EH (cell line): ENCODE data around the gene NID1.

Source experiments
- DNase-seq: peaks from one replicate; pipeline ENCODE4 v3.0.0-alpha.2; 2015; ENCODE audit warnings: low read depth

Gene NID1

GRCh38 chr1:236064674-236065508 is at the start of gene NID1:
NID1 (minus strand) TSS chr1:236065090; CDS start chr1:236065079, 11 bp downstream.
- DNase-seq = peak; percentile 88

GRCh38 chr1:236114076-236114747 is 49.3 kb upstream of the NID1 start:
- DNase-seq = no peak

- DNase-seq = no peak
Observed at GRCh38 chr1:236113324-236114032, 48.6 kb upstream of the NID1 start.

GRCh38 chr1:236112332-236112627 is 47.4 kb upstream of the NID1 start:
- DNase-seq = no peak

GRCh38 chr1:236111527-236112331 is 46.8 kb upstream of the NID1 start:
- DNase-seq = no peak

- no peak for DNase-seq
Observed at GRCh38 chr1:236110137-236110536, 45.2 kb upstream of the NID1 start.

GRCh38 chr1:236108027-236108648 is 43.2 kb upstream of the NID1 start:
- DNase-seq = no peak

GRCh38 chr1:236107121-236107907 is 42.4 kb upstream of the NID1 start:
- peak; percentile 19 for DNase-seq

- DNase-seq = peak; percentile 63
Observed at GRCh38 chr1:236103646-236104218, 38.8 kb upstream of the NID1 start.

- no peak for DNase-seq
Observed at GRCh38 chr1:236103059-236103458, 38.2 kb upstream of the NID1 start.

GRCh38 chr1:236102611-236103010 is 37.7 kb upstream of the NID1 start:
- no peak for DNase-seq

- no peak for DNase-seq
Observed at GRCh38 chr1:236101233-236102200, 36.6 kb upstream of the NID1 start.

GRCh38 chr1:236100799-236101198 is 35.9 kb upstream of the NID1 start:
- DNase-seq = no peak

- peak; percentile 69 for DNase-seq
Observed at GRCh38 chr1:236099355-236099974, 34.6 kb upstream of the NID1 start.

GRCh38 chr1:236098267-236098666 is 33.4 kb upstream of the NID1 start:
- DNase-seq = no peak

- peak; percentile 63 for DNase-seq
Observed at GRCh38 chr1:236096660-236097482, 32.0 kb upstream of the NID1 start.

- no peak for DNase-seq
Observed at GRCh38 chr1:236095705-236096520, 31.0 kb upstream of the NID1 start.
